SKM-1 (cell line): ENCODE measurements around the gene IFITM1.
"Not testable (repeated sequence)": the region's sequence is repeated elsewhere in the genome, so short reads cannot be mapped to it uniquely, and the experiment has no call there.

Experiments used
- DNase-seq: peaks from one replicate; lab custom pipeline; 2025; ENCODE audit not compliant: unreplicated experiment; lab: John Stamatoyannopoulos, UW

Gene IFITM1

GRCh38 chr11:340539-341512 is 27.0 kb downstream of the IFITM1 start:
- DNase-seq: no peak

GRCh38 chr11:342328-342727 is 28.5 kb downstream of the IFITM1 start:
- DNase-seq: no peak

GRCh38 chr11:344836-345578 is 31.2 kb downstream of the IFITM1 start:
- DNase-seq: no peak

- DNase-seq: no peak
Measured at GRCh38 chr11:346529-346928, 32.7 kb downstream of the IFITM1 start.

GRCh38 chr11:349270-349954 is 35.6 kb downstream of the IFITM1 start:
- not testable (repeated sequence) for DNase-seq

GRCh38 chr11:350033-350722 is 36.3 kb downstream of the IFITM1 start:
- DNase-seq: not testable (repeated sequence)

- DNase-seq: peak; percentile 58
Measured at GRCh38 chr11:350723-351255, 36.9 kb downstream of the IFITM1 start.

- no peak for DNase-seq
Measured at GRCh38 chr11:351411-351810, 37.6 kb downstream of the IFITM1 start.

- no peak for DNase-seq
Measured at GRCh38 chr11:352456-353031, 38.7 kb downstream of the IFITM1 start.

GRCh38 chr11:353179-353873 is 39.5 kb downstream of the IFITM1 start:
- no peak for DNase-seq

- DNase-seq: no peak
Measured at GRCh38 chr11:355581-356458, 42.0 kb downstream of the IFITM1 start.

- DNase-seq: no peak
Measured at GRCh38 chr11:356610-357009, 42.8 kb downstream of the IFITM1 start.

- no peak for DNase-seq
Measured at GRCh38 chr11:357582-357981, 43.7 kb downstream of the IFITM1 start.

GRCh38 chr11:358129-358800 is 44.4 kb downstream of the IFITM1 start:
- DNase-seq: no peak

- no peak for DNase-seq
Measured at GRCh38 chr11:359181-359714, 45.4 kb downstream of the IFITM1 start.

GRCh38 chr11:360326-361280 is 46.8 kb downstream of the IFITM1 start:
- DNase-seq: no peak
